ENCODE measurements around the gene SIAH1. TPM values are rescaled to one million over a fixed set of nuclear protein-coding genes. Genes with fewer than 3 reads are reported as not detected.

The SIAH1 gene, protein sequence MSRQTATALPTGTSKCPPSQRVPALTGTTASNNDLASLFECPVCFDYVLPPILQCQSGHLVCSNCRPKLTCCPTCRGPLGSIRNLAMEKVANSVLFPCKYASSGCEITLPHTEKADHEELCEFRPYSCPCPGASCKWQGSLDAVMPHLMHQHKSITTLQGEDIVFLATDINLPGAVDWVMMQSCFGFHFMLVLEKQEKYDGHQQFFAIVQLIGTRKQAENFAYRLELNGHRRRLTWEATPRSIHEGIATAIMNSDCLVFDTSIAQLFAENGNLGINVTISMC
- polyA plus RNA-seq (14.4 to 19.0 TPM (median 15.4 TPM) in 3 replicates), polyA minus RNA-seq (9.1 to 22.1 TPM (median 20.8 TPM) in 3 replicates)
- polyA plus RNA-seq (2011; ENCODE audit: low read depth): 9.1 TPM
- 8.8 and 15.0 TPM in 2 replicates for polyA plus RNA-seq (2011; cell fraction: cytosol; rRNA removed)
- polyA plus RNA-seq (2011; cell fraction: nucleus; rRNA removed): 25.0 and 29.5 TPM in 2 replicates
- polyA plus RNA-seq (2012; ENCODE audit: low replicate concordance): 11.0 and 29.4 TPM in 2 replicates
- 15.2 TPM for polyA minus RNA-seq (2011; cell fraction: cytosol; rRNA and poly(A)+ RNA removed)
- 13.3 and 21.3 TPM in 2 replicates for polyA minus RNA-seq (2011; cell fraction: nucleus; rRNA and poly(A)+ RNA removed)

DNA sequence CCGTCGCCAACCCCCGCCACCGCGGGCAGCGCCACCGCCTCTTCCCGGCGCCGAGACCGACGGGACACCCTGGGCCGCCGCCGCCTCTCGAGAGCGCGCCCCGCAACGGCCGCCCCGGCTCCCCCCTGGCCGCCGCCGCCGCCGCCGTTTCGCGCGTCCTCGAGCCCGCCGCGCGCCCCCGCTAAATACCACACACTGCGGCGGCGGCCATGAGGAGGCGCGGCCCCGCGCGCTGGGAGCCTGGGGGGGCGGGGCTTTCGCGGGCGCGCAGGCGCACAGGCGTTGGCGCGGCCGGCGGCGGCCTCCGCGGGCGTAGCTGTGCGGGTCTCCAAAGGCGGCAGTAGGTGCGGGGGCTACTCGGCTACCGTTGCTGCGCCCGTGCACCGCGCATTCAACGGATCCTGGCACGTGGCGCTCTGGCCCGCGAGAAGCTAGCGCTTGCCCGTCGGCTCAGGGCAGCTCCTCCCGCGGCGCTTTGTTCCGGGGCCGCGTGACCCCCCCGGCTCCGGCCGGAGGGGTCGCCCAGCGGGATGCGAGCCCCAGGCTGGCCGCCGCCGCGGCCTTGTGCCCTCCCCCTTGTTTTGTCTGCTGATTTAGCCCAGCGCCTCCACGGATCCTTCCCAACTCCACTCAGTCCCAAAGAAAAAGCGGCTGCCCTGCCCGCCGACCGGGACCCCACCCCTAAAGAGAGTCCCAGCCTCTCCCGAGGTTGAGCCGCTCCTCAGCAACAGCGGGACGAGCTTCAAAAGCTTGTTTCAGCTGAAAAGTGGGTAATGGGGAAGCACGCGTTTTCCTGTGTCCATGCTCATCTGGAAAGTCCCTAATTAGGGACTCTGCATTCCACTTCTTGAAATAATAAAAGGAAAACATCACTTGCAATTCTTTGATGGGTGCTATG lies at the start of gene SIAH1:
Gene SIAH1 (minus strand): TSS at position 161 of the 898 bp plus-strand sequence. CDS start 22,985 bp downstream, outside the sequence.
- Histone ChIP-seq H3K9ac (ENCODE audit: control insufficient read depth, extremely low read depth, insufficient read depth, low read length) (peak within 1 kb of the TSS; percentile 94), H3K36me3 (ENCODE audit: control insufficient read depth in 2 of 2, extremely low read depth in 1 of 2, insufficient read depth in 2 of 2, low read length in 2 of 2) (no peaks in the 10 kb centered on the region), H3K9me3 (ENCODE audit: control insufficient read depth, low read depth, low read length) (no peaks in the 10 kb centered on the region), H3K27me3 (ENCODE audit: control insufficient read depth, extremely low read depth, insufficient read depth, low read length) (no peaks in the 10 kb centered on the region), H3K4me2 (ENCODE audit: control insufficient read depth, extremely low read depth, insufficient read depth, low read depth, low read length) (peak within 1 kb of the TSS; percentile 98), H3K9me1 (ENCODE audit: control insufficient read depth, extremely low read depth, insufficient read depth, low read length) (peaks cover 3% of the 10 kb centered on the region), H3K27ac (ENCODE audit: control insufficient read depth, insufficient read depth, low read length) (peak within 1 kb of the TSS; percentile 94), H2AFZ (ENCODE audit: control insufficient read depth, low read length) (peak within 1 kb of the TSS; percentile 86), H3K4me3 (ENCODE audit: control insufficient read depth in 2 of 3, extremely low read depth in 1 of 3, insufficient read depth in 2 of 3, low read depth in 1 of 3, low read length in 3 of 3) (peak within 1 kb of the TSS; percentile 73 to 98 (median 97)), H4K20me1 (ENCODE audit: control insufficient read depth, extremely low read depth, insufficient read depth, low read length) (peaks cover 10% of the 10 kb centered on the region), H3K4me1 (ENCODE audit: control insufficient read depth, extremely low read depth, insufficient read depth, low read length) (peaks cover 22% of the 10 kb centered on the region), H3K79me2 (ENCODE audit: control insufficient read depth, insufficient read depth, low read length) (peaks cover 40% of the 10 kb centered on the region)
- TF ChIP-seq, protein P1, sequence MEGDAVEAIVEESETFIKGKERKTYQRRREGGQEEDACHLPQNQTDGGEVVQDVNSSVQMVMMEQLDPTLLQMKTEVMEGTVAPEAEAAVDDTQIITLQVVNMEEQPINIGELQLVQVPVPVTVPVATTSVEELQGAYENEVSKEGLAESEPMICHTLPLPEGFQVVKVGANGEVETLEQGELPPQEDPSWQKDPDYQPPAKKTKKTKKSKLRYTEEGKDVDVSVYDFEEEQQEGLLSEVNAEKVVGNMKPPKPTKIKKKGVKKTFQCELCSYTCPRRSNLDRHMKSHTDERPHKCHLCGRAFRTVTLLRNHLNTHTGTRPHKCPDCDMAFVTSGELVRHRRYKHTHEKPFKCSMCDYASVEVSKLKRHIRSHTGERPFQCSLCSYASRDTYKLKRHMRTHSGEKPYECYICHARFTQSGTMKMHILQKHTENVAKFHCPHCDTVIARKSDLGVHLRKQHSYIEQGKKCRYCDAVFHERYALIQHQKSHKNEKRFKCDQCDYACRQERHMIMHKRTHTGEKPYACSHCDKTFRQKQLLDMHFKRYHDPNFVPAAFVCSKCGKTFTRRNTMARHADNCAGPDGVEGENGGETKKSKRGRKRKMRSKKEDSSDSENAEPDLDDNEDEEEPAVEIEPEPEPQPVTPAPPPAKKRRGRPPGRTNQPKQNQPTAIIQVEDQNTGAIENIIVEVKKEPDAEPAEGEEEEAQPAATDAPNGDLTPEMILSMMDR (optimal IDR thresholded peaks at IDR 0.05 in 1 of 3, IDR thresholded peaks at IDR 0.05 in 1 of 3, conservative IDR thresholded peaks at IDR 0.05 in 1 of 3; ENCODE audit: extremely low read depth in 1 of 3, insufficient read depth in 2 of 3, low read length in 3 of 3): no peak
- TF ChIP-seq EZH2 (IDR thresholded peaks at IDR 0.05; ENCODE audit: low read length): no peak
- dilution Hi-C loops (cut with MboI; ENCODE audit: extremely low pct_ligation_motif_present, low sequenced_read_pairs): no loop called here
- DNase-seq (ENCODE audit: low read depth, low spot score) (no peak), FAIRE-seq (no peak)

DNA sequence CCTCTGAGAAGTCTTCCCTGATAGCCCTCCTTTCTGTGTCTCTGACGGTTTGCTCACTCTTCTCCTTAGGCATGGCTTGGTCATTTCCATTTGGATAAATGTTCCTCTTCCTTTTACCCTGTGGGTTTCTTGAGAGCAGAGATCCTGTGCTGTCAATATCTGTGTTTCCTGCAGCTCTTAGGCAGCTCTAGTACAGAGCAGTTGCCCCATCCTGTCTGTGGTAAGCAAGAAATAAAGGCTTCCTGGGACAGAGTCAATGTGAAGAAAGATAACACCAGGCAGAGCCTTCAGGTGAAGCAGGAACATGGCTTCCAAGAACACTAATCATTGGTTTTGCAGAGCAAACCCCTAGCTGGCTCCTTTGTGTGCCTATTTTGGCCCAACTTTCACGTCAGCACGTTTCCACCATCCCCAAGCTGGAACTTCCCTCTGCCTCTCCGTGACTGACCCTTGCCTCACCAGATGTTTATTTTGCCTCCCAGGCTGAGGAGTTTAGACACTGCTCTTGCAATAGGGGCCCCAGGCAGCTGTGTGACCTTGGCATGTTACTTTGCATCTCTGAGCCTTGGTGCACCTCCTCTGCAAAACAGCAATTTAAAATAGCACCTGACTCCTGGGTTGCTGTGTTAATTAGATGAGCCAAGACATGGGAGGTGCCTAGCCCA lies 49.6 kb upstream of the SIAH1 start:
- TF ChIP-seq, protein P1 (optimal IDR thresholded peaks at IDR 0.05 in 1 of 3, IDR thresholded peaks at IDR 0.05 in 1 of 3, conservative IDR thresholded peaks at IDR 0.05 in 1 of 3; ENCODE audit: extremely low read depth in 1 of 3, insufficient read depth in 2 of 3, low read length in 3 of 3): no peak
- no peak for TF ChIP-seq EZH2 (IDR thresholded peaks at IDR 0.05; ENCODE audit: low read length)
- no peaks in the 10 kb centered on the region for H4K20me1 ChIP-seq (ENCODE audit: control insufficient read depth, extremely low read depth, insufficient read depth, low read length)
- H3K4me3 ChIP-seq (ENCODE audit: control insufficient read depth in 2 of 3, extremely low read depth in 1 of 3, insufficient read depth in 2 of 3, low read depth in 1 of 3, low read length in 3 of 3): no peak overlapping the region
- H3K9me1 ChIP-seq (ENCODE audit: control insufficient read depth, extremely low read depth, insufficient read depth, low read length): no peaks in the 10 kb centered on the region
- H3K36me3 ChIP-seq (ENCODE audit: control insufficient read depth in 2 of 2, extremely low read depth in 1 of 2, insufficient read depth in 2 of 2, low read length in 2 of 2): no peaks in the 10 kb centered on the region
- DNase-seq (ENCODE audit: low read depth, low spot score) (no peak), FAIRE-seq (no peak)
- H3K4me1 ChIP-seq (ENCODE audit: control insufficient read depth, extremely low read depth, insufficient read depth, low read length): peaks cover 7% of the 10 kb centered on the region
- H3K9ac ChIP-seq (ENCODE audit: control insufficient read depth, extremely low read depth, insufficient read depth, low read length): no peak overlapping the region
- H3K4me2 ChIP-seq (ENCODE audit: control insufficient read depth, extremely low read depth, insufficient read depth, low read depth, low read length): no peak overlapping the region
- no peak overlapping the region for H3K27ac ChIP-seq (ENCODE audit: control insufficient read depth, insufficient read depth, low read length)
- H3K9me3 ChIP-seq (ENCODE audit: control insufficient read depth, low read depth, low read length): no peaks in the 10 kb centered on the region
- H3K27me3 ChIP-seq (ENCODE audit: control insufficient read depth, extremely low read depth, insufficient read depth, low read length): no peaks in the 10 kb centered on the region
- dilution Hi-C loops (cut with MboI; ENCODE audit: extremely low pct_ligation_motif_present, low sequenced_read_pairs): no loop called here
- no peaks in the 10 kb centered on the region for H3K79me2 ChIP-seq (ENCODE audit: control insufficient read depth, insufficient read depth, low read length)
- no peak overlapping the region for H2AFZ ChIP-seq (ENCODE audit: control insufficient read depth, low read length)
